Liver (tissue), 9 donors: ENCODE data around the gene PRR23B. TPM values are rescaled to one million over a fixed set of nuclear protein-coding genes. Genes with fewer than 3 reads are reported as not detected.

Source experiments
- DNase-seq: peaks from one replicate; pipeline ENCODE4 v3.0.0-alpha.2; 2017; ENCODE audit warnings: low spot score
- H3K27ac ChIP-seq, 2 donors: one replicate each; pipeline ENCODE4 v1.7.0; 2013; ENCODE audit warnings: inconsistent platforms in 2 of 2, low read length in 2 of 2, control low read depth in 1 of 2, low read depth in 1 of 2, mild to moderate bottlenecking in 1 of 2
- H3K27me3 ChIP-seq, 4 donors: one replicate each; pipeline versions ENCODE4 v1.6.1 to v1.7.0; 2013; ENCODE audit warnings: low read length in 3 of 4, inconsistent platforms in 1 of 4, mild to moderate bottlenecking in 1 of 4, moderate library complexity in 1 of 4; ENCODE audit not compliant: control insufficient read depth in 4 of 4, insufficient read depth in 4 of 4
- H3K36me3 ChIP-seq, 4 donors: one replicate each; pipeline versions ENCODE4 v1.6.1 to v1.7.0; 2013; ENCODE audit warnings: low read length in 3 of 4, mild to moderate bottlenecking in 3 of 4, low read depth in 1 of 4, moderate library complexity in 1 of 4; ENCODE audit not compliant: control insufficient read depth in 4 of 4, insufficient read depth in 3 of 4
- H3K4me1 ChIP-seq, 4 donors: one replicate each; pipeline versions ENCODE4 v1.6.1 to v1.7.0; 2013; ENCODE audit warnings: low read length in 3 of 4, mild to moderate bottlenecking in 3 of 4, moderate library complexity in 1 of 4; ENCODE audit not compliant: control insufficient read depth in 4 of 4, insufficient read depth in 4 of 4
- H3K4me3 ChIP-seq, 3 donors: one replicate each; pipeline versions ENCODE4 v1.6.1 to v1.7.0; 2013; ENCODE audit warnings: low read length in 3 of 3, control low read depth in 1 of 3, low read depth in 1 of 3, mild to moderate bottlenecking in 1 of 3
- H3K9ac ChIP-seq, 2 donors: one replicate each; pipeline ENCODE4 v1.7.0; 2013; ENCODE audit warnings: low read length in 2 of 2, mild to moderate bottlenecking in 2 of 2, moderate library complexity in 2 of 2, control low read depth in 1 of 2, low read depth in 1 of 2
- H3K9me3 ChIP-seq, 4 donors: one replicate each; pipeline versions ENCODE4 v1.6.1 to v1.7.0; 2013; ENCODE audit warnings: low read length in 3 of 4; ENCODE audit not compliant: control insufficient read depth in 4 of 4
- ATF3 ChIP-seq: IDR thresholded peaks from 2 replicates; pipeline ENCODE4 v1.6.1; 2016; ENCODE audit warnings: antibody characterized with exemption
- CTCF ChIP-seq: fragments of 150-350 bp; IDR thresholded peaks from 2 replicates; pipeline ENCODE4 v1.5.1; 2017; ENCODE audit warnings: improper control_type of control experiment, low read depth, low read length; ENCODE audit not compliant: missing input control
- EGR1 ChIP-seq, 2 donors: IDR thresholded peaks; 2 replicates each; pipeline ENCODE4 v1.6.1; 2016 to 2018; ENCODE audit warnings: antibody characterized with exemption in 2 of 2, low read depth in 2 of 2
- FOXA1 ChIP-seq: IDR thresholded peaks from 2 replicates; pipeline ENCODE4 v1.6.1; 2016; ENCODE audit warnings: antibody characterized with exemption
- FOXA2 ChIP-seq: IDR thresholded peaks from 2 replicates; pipeline ENCODE4 v1.6.1; 2016; ENCODE audit warnings: antibody characterized with exemption
- GABPA ChIP-seq, 2 donors: IDR thresholded peaks in 1 of 2; conservative IDR thresholded peaks in 1 of 2; 2 replicates each; pipeline ENCODE4 v1.6.1; 2016; ENCODE audit warnings: antibody characterized with exemption in 2 of 2, mild to moderate bottlenecking in 1 of 2, moderate library complexity in 1 of 2
- HNF4A ChIP-seq, 2 donors: conservative IDR thresholded peaks; 2 replicates each; pipeline ENCODE4 v1.6.1; 2016; ENCODE audit warnings: antibody characterized with exemption in 2 of 2, mild to moderate bottlenecking in 2 of 2
- HNF4G ChIP-seq: IDR thresholded peaks from 2 replicates; pipeline ENCODE4 v1.6.1; 2016; ENCODE audit warnings: antibody characterized with exemption
- JUND ChIP-seq, 2 donors: IDR thresholded peaks; 2 replicates each; pipeline ENCODE4 v1.6.1; 2016; ENCODE audit warnings: antibody characterized with exemption in 2 of 2
- MAX ChIP-seq: IDR thresholded peaks from 2 replicates; pipeline ENCODE4 v1.6.1; 2016; ENCODE audit warnings: antibody characterized with exemption
- NR2F2 ChIP-seq: IDR thresholded peaks from 2 replicates; pipeline ENCODE4 v1.6.1; 2016; ENCODE audit warnings: antibody characterized with exemption
- RAD21 ChIP-seq, 2 donors: IDR thresholded peaks; 2 replicates each; pipeline ENCODE4 v1.6.1; 2016; ENCODE audit warnings: antibody characterized with exemption in 2 of 2, mild to moderate bottlenecking in 2 of 2
- REST ChIP-seq: IDR thresholded peaks from 2 replicates; pipeline ENCODE4 v1.6.1; 2016; ENCODE audit warnings: antibody characterized with exemption, mild to moderate bottlenecking
- RXRA ChIP-seq, 2 donors: IDR thresholded peaks; 2 replicates each; pipeline ENCODE4 v1.6.1; 2017 to 2018; ENCODE audit warnings: antibody characterized with exemption in 2 of 2, mild to moderate bottlenecking in 1 of 2
- SP1 ChIP-seq: IDR thresholded peaks from 2 replicates; pipeline ENCODE4 v1.6.1; 2018; ENCODE audit warnings: antibody characterized with exemption, mild to moderate bottlenecking
- TAF1 ChIP-seq: conservative IDR thresholded peaks from 2 replicates; pipeline ENCODE4 v1.6.1; 2016; ENCODE audit warnings: antibody characterized with exemption, mild to moderate bottlenecking
- YY1 ChIP-seq: IDR thresholded peaks from 2 replicates; pipeline ENCODE4 v1.6.1; 2016; ENCODE audit warnings: antibody characterized with exemption, mild to moderate bottlenecking
- ZBTB33 ChIP-seq: IDR thresholded peaks from 2 replicates; pipeline ENCODE4 v1.6.1; 2016; ENCODE audit warnings: antibody characterized with exemption
- WGBS: extraction: QIAGEN DNeasy Blood & Tissue Kit; methylation state at CpG from one replicate; pipeline ENCODE4 v1.1.7; 2013; 5-methylcytosine and 5-hydroxymethylcytosine counted together
- polyA plus RNA-seq, 2 donors: library from polyadenylated mRNA; stranded (reverse) in 1 of 2; unstranded in 1 of 2; fragments of 200-250 nt in 1 of 2; fragments of >200 nt in 1 of 2; fragmentation: Nextera tagmentation in 1 of 2; extraction: Ambion mirVana in 1 of 2; gene quantifications; one replicate each; pipeline versions ENCODE4 v1.2.1 to v1.2.3, GENCODE V29; 2013 to 2015
- total RNA-seq, 2 donors: library from RNA; depleted of rRNA; stranded (reverse); fragments of >200 nt; gene quantifications; one replicate each; pipeline ENCODE4 v1.2.3, GENCODE V29; 2014
- donor health status: healthy.
- donor health status: healthy.
- donor health status: healthy.
- donor health status: healthy.
- donor health status: healthy.

Gene PRR23B
- total and polyA plus RNA-seq, 4 donors, result not detected

GRCh38 chr3:138976047-138976446 is 44.7 kb downstream of the PRR23B start:
- Histone ChIP-seq H3K4me3 (no peak overlapping the region), H3K27ac (no peak overlapping the region), H3K36me3 (no peaks in the 10 kb centered on the region), H3K9me3 (no peaks in the 10 kb centered on the region), H3K27me3 (peaks cover 0 to 2% (median 0%) of the 10 kb centered on the region in 4 donors), H3K9ac (no peak overlapping the region), H3K4me1 (peaks cover 0 to 3% (median 1%) of the 10 kb centered on the region in 4 donors)
- TF ChIP-seq NR2F2 (no peak), SP1 (no peak), RXRA (IDR thresholded peaks at IDR 0.05) (no peak), FOXA1 (no peak), HNF4A (conservative IDR thresholded peaks at IDR 0.05) (no peak), GABPA (IDR thresholded peaks at IDR 0.05 in 1 of 2, conservative IDR thresholded peaks at IDR 0.05 in 1 of 2) (no peak), FOXA2 (no peak), REST (no peak), YY1 (no peak), RAD21 (IDR thresholded peaks at IDR 0.05) (no peak), HNF4G (no peak), TAF1 (no peak), JUND (IDR thresholded peaks at IDR 0.05) (no peak), MAX (no peak), CTCF (no peak), ZBTB33 (no peak), ATF3 (no peak), EGR1 (IDR thresholded peaks at IDR 0.05; ENCODE audit: low read depth in 2 of 2) (no peak)
- DNase-seq, result no peak

GRCh38 chr3:138975351-138975750 is 45.4 kb downstream of the PRR23B start:
- Histone ChIP-seq H3K36me3 (no peaks in the 10 kb centered on the region), H3K4me1 (peaks cover 0 to 3% (median 1%) of the 10 kb centered on the region in 4 donors), H3K9ac (no peak overlapping the region), H3K9me3 (no peaks in the 10 kb centered on the region), H3K4me3 (no peak overlapping the region), H3K27ac (no peak overlapping the region), H3K27me3 (peaks cover 0 to 2% (median 0%) of the 10 kb centered on the region in 4 donors)
- TF ChIP-seq ATF3, result no peak
- no peak for TF ChIP-seq RAD21 (IDR thresholded peaks at IDR 0.05)
- TF ChIP-seq HNF4G, result no peak
- no peak for TF ChIP-seq REST
- TF ChIP-seq EGR1 (IDR thresholded peaks at IDR 0.05; ENCODE audit: low read depth in 2 of 2), result no peak
- TF ChIP-seq SP1, result no peak
- TF ChIP-seq JUND (IDR thresholded peaks at IDR 0.05), result no peak
- no peak for TF ChIP-seq FOXA2
- no peak for TF ChIP-seq CTCF
- TF ChIP-seq NR2F2, result no peak
- no peak for DNase-seq
- 94% methylated on average over 8 of the region's 8 CpGs for WGBS
